Measurements from ENCODE around the gene THOP1.

The THOP1 gene

DNA sequence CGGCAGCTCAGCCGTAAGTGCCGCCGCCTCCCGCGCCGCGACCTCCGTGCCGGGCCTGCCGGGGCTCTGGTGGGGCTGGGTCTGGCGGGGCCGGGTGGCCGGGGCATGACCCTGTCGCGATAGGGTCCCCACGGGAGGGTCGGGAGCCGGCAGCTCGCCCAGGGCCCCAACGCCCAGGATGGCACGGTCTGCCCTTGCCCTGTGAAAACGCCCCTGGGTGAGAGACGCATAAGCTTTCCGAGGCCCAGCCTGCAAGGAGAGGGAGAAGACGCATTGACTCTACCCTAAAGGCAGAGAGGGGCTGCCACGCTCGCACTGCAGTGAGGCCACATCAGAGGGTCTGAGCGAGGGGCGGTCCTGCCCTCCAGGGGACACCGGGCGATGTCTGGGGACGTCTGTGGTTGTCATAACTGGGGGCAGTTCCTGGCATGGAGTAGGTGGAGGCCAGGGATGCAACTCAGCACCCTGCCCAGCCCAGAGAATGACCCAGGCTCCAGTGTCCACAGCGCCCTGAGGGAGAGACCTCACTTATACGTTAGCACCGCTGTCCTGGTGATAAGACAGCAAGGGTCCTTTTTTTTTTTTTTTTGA lies 34.9 kb downstream of the THOP1 start:
- DNase-seq = peak; percentile 22

DNA sequence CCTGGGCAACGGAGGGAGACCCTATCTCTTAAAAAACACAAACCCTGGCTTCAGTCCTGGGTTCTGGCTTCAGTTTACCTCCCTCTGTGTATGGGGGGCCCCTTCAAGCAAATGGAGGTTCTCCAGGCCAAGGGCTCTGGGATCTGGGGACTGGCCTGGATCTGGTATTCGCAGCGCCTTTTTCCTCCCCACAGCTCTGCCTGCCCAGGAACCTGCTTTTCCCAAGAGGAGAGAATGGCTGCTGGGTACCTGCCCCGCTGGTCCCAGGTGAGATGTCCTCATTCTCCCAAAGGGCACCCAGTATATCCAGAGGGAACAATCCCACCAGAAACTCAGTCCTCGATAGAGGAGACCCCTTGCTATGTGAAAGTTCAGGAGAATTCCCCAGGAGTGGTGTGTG lies 37.5 kb downstream of the THOP1 start:
- no peak for DNase-seq

DNA sequence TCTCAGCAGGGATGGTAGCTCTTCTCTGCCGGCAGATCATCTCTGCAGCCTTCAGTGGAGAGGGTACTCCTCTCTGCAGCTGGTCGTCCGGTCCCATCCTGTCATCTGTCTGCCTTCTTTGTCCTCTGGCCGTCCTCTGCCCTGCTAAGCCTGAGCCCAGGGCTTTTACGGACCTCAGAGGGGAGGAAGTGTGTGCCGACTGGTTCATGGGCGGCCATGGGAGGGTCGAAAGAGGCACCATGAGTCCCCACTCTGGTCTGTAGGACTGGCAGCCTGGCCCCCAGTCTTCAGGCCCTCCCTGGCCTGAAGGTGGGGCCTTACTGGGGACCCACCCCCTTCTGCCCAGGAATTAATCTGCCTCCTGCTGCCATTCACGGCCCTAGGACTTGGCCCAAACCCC lies 38.3 kb downstream of the THOP1 start:
- no peak for DNase-seq

DNA sequence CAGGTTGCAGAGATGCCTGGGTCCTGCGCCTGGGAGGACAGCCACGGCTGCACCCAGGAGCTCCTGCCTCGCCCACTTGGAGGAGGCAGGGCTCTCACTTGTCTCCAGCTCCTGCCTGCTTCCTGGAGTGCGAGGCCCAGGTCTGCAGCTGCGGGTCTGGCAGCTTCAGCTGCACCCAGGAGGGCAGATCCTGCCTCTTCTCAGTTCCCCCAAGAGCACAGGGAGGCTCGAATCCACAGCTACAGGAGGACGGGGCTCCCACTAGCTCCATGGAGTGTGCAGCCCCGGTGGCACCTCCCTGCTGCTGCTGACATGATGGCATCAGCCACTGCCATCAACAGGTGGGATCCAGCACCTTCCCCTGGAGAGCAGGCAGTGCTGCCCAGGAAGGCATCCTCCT lies 38.8 kb downstream of the THOP1 start:
- DNase-seq = no peak

DNA sequence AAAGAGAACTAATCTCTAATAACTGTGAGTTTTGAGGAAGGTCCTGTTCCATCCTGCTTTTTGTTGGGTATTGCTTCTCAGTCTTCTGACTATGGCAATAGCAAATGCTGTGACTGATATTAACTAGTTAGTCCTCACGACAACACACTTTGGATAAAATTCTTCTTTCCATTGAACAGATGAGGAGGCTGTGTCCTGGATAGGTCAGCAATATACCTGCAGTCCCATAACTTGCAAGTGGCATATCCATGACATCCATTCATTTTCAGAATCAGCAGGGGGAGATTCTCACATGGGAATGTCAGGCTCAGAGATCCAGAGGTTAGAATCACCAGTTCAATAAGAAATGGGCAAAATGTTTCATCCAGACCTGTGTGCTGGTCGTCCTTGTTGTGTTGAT lies 41.7 kb downstream of the THOP1 start:
- DNase-seq = no peak

GRCh38 chr19:2827840-2828489 lies 42.7 kb downstream of the THOP1 start:
- no peak for DNase-seq

DNA sequence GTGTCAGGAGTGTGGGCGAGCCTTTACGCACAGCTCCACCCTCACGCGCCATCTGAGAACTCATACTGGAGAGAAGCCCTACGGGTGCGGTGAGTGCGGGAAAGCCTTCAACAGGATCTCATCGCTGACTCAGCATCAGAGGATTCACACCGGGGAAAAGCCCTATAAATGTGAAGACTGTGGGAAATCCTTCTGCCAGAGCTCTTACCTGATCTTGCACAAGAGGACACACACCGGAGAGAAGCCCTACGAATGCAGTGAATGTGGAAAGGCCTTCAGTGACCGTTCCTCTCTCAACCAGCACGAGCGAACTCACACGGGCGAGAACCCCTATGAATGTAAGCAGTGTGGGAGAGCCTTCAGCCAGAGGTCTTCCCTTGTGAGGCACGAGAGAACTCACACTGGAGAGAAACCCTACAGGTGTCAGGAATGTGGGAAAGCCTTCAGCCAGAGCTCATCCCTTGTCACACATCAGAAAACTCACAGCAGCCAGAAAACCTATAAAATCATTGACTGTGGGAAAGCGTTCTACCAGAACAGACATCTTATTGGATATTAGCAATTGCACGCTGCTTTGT lies 49.1 kb downstream of the THOP1 start:
- no peak for DNase-seq

GRCh38 chr19:2837430-2837829 lies 52.1 kb downstream of the THOP1 start:
- no peak for DNase-seq

DNA sequence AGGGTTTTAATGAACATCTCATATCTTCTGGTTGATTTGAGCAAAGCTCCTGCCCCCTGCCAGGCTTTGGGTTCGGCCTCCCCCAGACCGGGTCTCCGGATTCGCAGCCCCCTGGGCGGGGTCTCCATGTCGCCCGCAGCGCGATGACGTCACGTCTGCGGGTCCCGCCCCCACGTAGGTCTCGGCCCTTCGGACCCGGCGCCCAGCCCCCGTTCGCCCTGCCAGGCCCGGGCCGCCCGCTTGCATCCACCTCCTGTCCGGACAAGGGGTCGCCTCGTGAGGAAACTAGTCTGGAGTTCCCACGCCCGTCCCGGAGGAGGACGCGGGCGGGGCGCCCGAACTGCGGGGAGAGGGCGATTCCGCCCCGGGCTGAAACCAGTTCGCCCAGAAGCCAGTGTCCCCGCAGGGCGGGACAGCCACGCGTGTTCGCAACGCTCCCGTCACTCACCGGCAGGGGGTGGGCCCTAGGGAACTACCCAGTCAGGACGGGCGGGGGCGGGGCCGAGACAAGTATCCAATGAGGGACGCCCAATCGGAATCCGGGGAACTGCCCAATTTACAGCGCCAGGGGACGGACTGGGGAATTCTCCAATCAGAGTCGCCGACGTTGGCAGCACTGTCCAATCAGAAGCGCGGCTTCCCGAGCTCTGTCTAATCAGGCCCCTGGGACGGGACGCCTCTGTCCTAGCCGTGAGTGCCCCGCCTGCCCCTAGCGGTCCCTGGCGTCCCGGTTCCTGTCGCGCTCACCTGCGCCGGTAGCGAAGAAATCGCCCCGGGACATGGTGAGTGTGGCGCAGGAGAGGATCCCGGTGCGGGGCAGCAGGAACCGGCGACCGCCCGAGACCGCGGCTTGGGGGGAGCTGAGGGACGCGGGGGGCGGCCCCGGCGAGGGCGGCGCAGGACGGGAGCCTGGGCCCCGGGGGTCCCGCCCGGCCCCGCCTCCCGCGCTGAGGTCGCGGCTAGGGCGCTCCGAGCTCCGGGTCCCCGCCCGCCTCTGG lies 55.8 kb downstream of the THOP1 start, which contains the start of gene ZNF555:
TSS of gene ZNF555 (plus strand) at position 682 of the 998 bp plus-strand sequence. CDS start at position 780, 98 bp downstream.
- DNase-seq = peak; percentile 99

DNA sequence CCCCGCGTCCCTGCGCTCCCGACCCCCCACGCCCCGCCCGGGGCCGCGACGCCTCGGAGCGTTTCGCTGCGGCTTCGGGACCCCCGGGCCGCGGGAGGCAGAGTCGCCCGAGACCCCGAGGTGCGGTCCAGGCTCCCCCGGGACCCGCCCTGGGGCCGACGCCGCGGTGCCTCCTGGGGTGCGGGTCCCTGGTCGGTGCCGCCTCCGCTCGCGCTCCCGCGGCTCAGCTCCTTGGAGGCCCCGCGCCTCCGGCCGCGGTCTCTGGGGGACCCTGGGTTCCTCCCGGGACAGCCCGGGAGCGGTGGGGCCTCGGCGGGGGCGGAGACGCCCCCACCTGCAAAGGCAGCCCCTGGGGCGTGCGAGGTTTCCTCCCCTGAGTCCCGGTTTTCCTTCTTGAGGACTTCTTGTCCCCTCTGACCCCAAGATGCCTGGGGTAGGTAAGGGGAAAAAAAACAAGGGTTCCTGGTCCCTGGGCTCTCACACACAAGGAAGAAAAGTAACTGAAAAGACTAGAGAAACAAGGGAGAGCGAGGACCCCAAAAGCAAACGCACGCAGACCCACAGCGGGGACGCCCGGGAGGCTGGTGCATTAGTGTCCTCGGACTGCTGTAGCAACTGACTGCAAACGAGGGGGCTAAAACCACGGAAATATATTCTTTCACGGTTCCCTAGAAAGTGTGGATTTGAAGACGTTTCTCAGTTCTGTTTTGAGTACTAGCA lies 56.7 kb downstream of the THOP1 start:
- DNase-seq = no peak

DNA sequence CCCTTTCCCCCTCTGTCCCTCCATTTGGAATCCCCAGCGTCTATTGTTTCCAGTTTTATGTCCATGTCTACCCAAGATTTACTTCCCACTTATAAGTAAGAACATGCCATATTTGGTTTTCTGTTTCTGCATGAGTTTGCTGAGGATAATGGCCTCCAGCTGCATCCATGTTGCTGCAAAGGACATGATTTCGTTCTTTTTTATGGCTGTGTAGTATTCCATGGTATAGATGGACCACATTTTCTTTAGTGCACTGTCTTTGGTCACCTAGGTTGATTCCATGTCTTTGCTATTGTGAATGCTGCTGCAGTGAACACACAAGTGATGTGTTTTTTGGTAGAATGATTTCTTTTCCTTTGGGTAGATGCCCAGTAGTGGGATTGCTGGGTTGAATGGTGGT lies 59.8 kb downstream of the THOP1 start:
- DNase-seq = no peak

DNA sequence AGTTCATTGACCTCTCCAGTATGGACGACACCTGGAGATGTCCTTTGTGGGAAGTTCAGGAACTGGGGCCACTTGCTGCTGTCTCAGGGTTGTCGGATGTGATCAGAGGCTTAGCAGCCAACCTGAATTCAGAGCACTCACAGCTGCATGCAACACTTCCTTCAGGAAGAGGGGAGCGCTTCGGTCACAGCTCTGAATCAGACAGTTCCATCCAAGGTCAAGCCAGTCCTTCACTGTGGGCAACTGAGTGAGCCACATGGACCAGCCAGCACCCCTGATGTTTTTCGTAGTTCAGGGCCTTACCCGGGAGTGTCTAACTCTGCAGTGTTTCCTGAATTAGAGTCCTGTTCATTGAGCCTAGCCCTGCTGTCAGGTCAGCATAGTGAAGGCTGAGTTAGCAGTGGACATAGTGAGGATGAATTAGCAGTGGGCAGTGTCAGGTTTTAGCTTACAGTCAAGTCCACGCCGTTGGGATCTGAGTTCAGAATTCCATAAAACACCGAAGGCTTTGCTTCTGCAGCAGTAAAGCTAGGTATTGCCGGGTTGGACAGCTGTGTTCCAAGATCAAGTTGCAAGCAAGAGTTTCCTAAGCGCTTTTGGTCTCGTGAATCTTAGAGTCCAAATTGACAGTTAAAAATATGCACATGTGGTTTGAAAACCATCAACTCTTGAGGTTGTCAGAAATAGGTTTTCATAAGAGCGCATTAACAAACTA lies 61.0 kb downstream of the THOP1 start:
- DNase-seq = no peak

- no peak for DNase-seq
Observed at GRCh38 chr19:2847507-2847906, 62.2 kb downstream of the THOP1 start.

- no peak for DNase-seq
Observed at GRCh38 chr19:2848616-2849015, 63.3 kb downstream of the THOP1 start.

DNA sequence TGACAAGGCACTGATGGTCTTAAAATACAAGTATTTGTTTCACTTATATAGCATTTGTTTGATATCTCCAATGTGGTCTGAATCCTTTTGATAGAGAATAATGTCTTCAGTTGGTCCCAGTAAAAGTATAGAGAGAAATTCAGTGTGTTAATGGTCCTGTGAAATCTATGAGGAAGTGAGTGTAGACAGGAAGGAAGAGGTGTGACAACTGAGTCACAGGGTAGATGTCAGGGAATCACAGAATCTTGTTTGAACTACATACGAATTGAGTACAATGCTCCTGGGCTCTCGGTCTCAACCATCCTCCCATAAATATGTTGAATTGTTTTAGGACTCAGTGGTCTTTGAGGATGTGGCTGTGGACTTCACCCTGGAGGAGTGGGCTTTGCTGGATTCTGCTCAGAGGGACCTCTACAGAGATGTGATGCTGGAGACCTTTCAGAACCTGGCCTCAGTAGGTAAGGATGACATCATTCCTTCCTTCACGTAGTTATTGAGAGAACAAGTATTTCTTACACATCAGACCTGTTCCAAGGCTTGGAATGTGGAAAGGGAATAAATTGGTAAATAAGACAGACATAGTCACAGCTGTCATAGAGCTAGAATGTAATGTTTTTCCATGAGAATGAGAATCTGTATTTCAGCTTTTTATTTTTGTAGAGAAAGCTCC lies 65.1 kb downstream of the THOP1 start:
- no peak for DNase-seq

GRCh38 chr19:2852598-2852997 lies 67.3 kb downstream of the THOP1 start:
- DNase-seq = no peak

DNA sequence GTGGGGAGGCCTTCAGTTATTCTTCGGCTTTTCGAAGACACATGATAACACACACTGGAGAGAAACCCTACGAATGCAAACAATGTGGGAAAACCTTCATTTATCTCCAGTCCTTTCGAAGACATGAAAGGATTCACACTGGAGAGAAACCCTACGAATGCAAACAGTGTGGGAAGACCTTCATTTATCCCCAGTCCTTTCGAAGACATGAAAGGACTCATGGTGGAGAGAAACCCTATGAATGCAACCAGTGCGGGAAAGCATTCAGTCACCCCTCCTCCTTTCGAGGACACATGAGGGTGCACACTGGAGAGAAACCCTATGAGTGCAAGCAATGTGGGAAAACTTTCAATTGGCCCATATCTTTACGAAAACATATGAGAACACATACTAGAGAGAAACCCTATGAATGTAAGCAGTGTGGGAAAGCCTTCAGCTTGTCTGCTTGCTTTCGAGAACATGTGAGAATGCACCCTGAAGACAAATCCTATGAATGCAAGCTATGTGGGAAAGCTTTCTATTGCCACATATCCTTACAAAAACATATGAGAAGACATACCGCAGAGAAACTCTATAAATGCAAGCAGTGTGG lies 67.8 kb downstream of the THOP1 start:
- no peak for DNase-seq

- DNase-seq = no peak
Observed at GRCh38 chr19:2854849-2855248, 69.5 kb downstream of the THOP1 start.

DNA sequence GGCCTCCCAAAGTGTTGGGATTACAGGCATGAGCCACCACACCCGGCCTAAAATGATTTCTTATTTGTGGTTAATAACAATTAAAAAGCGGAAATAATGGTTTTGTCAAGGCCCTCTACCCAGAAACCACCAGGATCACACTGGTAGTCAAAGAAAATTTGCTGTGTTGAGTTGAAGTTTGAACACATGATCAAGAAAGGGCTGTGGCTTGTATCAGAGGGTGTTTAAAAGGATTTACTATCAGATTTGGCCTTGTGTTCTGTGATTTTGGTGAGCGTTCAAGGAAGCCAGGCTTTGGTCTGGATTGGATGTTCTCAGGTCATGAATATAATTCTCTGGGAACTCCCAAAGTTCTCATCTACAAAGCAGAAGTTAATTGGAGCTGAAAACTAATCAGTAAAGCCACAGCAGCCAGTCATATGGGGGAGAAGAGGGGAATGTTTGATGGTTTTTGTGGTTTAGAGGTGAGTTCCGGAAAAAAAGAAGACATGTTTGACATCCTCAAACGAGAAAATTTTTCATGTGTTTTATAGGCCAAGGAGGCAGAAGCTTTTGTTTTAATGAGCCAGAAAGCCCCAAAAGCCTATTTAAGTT lies 71.3 kb downstream of the THOP1 start:
- DNase-seq = no peak

DNA sequence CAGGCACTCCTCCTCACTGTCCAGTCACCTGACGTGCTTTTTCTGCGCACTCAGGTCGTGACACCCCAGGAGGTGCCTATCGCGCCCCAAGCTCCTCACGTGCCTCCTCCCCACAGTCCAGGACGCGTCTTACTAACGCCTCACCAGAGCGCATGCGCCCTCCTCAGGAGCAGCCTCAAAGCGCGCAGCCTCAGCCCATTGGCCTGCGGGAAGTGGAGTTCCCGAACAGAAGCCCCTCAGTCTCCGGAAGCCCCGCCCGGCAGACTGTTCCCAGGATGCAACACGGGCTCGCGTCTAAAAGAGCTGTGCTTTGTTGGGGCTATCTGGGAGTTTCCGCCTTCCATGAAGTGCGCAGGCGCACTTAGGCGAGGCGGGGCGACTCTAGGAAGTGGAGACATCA lies 73.6 kb downstream of the THOP1 start:
- DNase-seq = no peak

DNA sequence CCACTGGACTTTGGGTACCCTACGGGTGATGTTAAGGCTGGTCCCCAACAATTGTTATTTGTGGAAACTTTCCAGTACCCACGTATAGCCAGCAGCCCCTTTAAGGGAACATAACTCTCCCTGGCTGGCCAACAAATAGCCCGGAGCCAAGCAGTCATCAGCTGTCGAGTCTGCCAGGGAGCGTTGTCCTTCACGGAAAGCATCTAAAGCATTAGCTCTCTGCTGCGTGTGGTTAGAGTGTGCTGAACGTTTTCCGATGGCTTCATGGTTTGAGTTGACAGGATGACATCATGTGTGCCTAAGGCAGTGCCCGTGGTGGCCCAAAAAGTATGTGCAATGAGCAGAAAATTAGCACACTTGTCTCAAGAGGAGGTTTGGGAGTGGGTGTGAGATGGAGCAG lies 78.5 kb downstream of the THOP1 start:
- no peak for DNase-seq

Measured in stimulated activated naive CD4-positive, alpha-beta T cell treated with Interleukin-2 at 50 U/mL for 16 hours (primary cell).